OCI-LY3 (cell line): ENCODE results near the gene HRH1.

Source experiments
- H2AFZ ChIP-seq: fragments of 200-600, 300-600 bp; shearing (Covaris generic); 2 replicates; pipeline ENCODE4 v1.6.0; 2014; ENCODE audit warnings: antibody characterized with exemption, low read depth, low read length
- H3K27ac ChIP-seq: fragments of 200-600, 300-600 bp; sonication (generic); 2 replicates; pipeline ENCODE4 v1.5.1; 2014; ENCODE audit warnings: mild to moderate bottlenecking, low read length, moderate library complexity, mixed read lengths
- H3K27me3 ChIP-seq: fragments of 200-600, 300-600 bp; sonication (generic); 2 replicates; pipeline ENCODE4 v1.6.1; 2014; ENCODE audit warnings: low read depth, low read length, mixed read lengths
- H3K36me3 ChIP-seq: fragments of 200-600, 300-600 bp; sonication (generic); replicated peaks from 2 replicates; pipeline ENCODE3; 2014; ENCODE audit warnings: low read depth, low read length, mixed read lengths
- H3K4me1 ChIP-seq: fragments of 300-600, 200-600 bp; sonication (generic); 2 replicates; pipeline ENCODE4 v1.6.1; 2014; ENCODE audit warnings: low read length, mixed read lengths
- H3K4me2 ChIP-seq: fragments of 200-600, 300-600 bp; sonication (generic); 2 replicates; pipeline ENCODE4 v1.6.1; 2014; ENCODE audit warnings: low read length, mixed read lengths
- H3K4me3 ChIP-seq: fragments of 300-600, 200-600 bp; sonication (generic); 2 replicates; pipeline ENCODE4 v1.5.1; 2014; ENCODE audit warnings: antibody characterized with exemption, mild to moderate bottlenecking, low read length, moderate library complexity
- H3K79me2 ChIP-seq: fragments of 300-600, 200-600 bp; shearing (Covaris generic); 2 replicates; pipeline ENCODE4 v1.6.1; 2014; ENCODE audit warnings: mild to moderate bottlenecking, low read length, mixed read lengths
- H3K9ac ChIP-seq: fragments of 300-600, 200-600 bp; shearing (Covaris generic); 2 replicates; pipeline ENCODE4 v1.6.0; 2014; ENCODE audit warnings: mild to moderate bottlenecking, low read length, moderate library complexity
- H3K9me3 ChIP-seq: fragments of 200-600, 300-600 bp; shearing (Covaris generic); 2 replicates; pipeline ENCODE4 v1.6.1; 2014; ENCODE audit warnings: low read length, mixed read lengths; ENCODE audit not compliant: insufficient read depth
- H4K20me1 ChIP-seq: fragments of 200-600, 300-600 bp; sonication (generic); 2 replicates; pipeline ENCODE4 v1.6.1; 2016; ENCODE audit warnings: low read length, mixed read lengths; ENCODE audit not compliant: insufficient read depth
- EZH2phosphoT487 ChIP-seq: fragments of 200-600 bp; shearing (Covaris generic); IDR thresholded peaks from 2 replicates; pipeline ENCODE4 v1.6.1; 2018; ENCODE audit warnings: antibody characterized with exemption, mixed run types, low read depth
- TF ChIP-seq, protein P1 (sequence below): fragments of 200-600, 300-600 bp; sonication (generic); IDR thresholded peaks from 2 replicates; pipeline ENCODE4 v1.5.1; 2014; ENCODE audit warnings: antibody characterized with exemption, low read length, low read depth

HRH1 gene

DNA sequence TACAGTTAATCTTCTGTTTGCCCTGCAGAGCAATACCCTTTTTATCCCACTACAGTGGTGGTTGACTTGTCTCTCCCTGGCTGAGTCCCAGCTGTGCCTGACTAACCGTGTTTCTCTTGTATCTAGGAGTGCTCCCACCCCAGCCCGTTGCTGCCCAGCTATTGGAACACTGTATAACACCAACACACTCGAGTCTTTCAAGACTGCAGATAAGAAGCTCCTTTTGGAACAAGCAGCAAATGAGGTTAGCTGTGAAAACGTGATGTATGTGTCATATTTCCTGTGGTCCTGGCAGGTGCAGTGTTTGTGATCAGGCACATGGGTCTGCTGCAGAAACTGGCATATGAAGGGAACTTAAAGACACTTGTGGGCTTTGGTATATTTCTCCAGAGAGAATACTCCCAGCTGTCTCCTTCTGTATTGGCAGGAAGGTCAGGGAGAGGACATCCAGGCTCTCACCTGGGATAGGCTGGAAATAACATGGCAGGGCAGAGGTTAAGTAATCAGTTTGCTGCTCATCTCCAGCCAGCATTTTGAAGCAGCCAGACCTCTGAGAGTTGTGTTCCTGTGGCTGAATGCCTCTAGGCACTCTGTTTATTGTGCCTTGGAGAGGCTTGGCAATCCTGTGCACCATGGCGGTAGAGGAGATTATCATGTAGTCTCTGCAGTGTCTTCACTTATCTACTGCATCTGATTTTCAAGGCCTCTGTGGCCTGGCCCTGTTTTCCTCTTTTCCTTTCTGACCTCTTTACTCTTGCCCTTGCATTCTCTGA, 152.7 kb downstream of the HRH1 start:
- H3K27ac ChIP-seq: no peak overlapping the region
- H3K4me2 ChIP-seq: no peak overlapping the region
- H3K27me3 ChIP-seq: no peaks in the 10 kb centered on the region
- H3K4me3 ChIP-seq: no peak overlapping the region
- H3K9me3 ChIP-seq: no peaks in the 10 kb centered on the region
- no peaks in the 10 kb centered on the region for H3K4me1 ChIP-seq
- H4K20me1 ChIP-seq: no peaks in the 10 kb centered on the region
- H3K79me2 ChIP-seq: no peaks in the 10 kb centered on the region
- H2AFZ ChIP-seq: no peak overlapping the region
- TF ChIP-seq, protein P1, sequence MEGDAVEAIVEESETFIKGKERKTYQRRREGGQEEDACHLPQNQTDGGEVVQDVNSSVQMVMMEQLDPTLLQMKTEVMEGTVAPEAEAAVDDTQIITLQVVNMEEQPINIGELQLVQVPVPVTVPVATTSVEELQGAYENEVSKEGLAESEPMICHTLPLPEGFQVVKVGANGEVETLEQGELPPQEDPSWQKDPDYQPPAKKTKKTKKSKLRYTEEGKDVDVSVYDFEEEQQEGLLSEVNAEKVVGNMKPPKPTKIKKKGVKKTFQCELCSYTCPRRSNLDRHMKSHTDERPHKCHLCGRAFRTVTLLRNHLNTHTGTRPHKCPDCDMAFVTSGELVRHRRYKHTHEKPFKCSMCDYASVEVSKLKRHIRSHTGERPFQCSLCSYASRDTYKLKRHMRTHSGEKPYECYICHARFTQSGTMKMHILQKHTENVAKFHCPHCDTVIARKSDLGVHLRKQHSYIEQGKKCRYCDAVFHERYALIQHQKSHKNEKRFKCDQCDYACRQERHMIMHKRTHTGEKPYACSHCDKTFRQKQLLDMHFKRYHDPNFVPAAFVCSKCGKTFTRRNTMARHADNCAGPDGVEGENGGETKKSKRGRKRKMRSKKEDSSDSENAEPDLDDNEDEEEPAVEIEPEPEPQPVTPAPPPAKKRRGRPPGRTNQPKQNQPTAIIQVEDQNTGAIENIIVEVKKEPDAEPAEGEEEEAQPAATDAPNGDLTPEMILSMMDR: no peak
- TF ChIP-seq EZH2phosphoT487: no peak
- H3K36me3 ChIP-seq: peaks cover 17% of the 10 kb centered on the region
- H3K9ac ChIP-seq: no peak overlapping the region

- no peaks in the 10 kb centered on the region for H3K4me1 ChIP-seq
- H3K27me3 ChIP-seq: no peaks in the 10 kb centered on the region
- TF ChIP-seq, protein P1: no peak
- TF ChIP-seq EZH2phosphoT487: no peak
- no peaks in the 10 kb centered on the region for H3K9me3 ChIP-seq
- no peak overlapping the region for H3K9ac ChIP-seq
- H2AFZ ChIP-seq: no peak overlapping the region
- no peak overlapping the region for H3K4me3 ChIP-seq
- no peak overlapping the region for H3K4me2 ChIP-seq
- no peaks in the 10 kb centered on the region for H4K20me1 ChIP-seq
- no peak overlapping the region for H3K27ac ChIP-seq
- H3K36me3 ChIP-seq: peaks cover 20% of the 10 kb centered on the region
- H3K79me2 ChIP-seq: no peaks in the 10 kb centered on the region
These were observed 153.6 kb downstream of the HRH1 start for GRCh38 chr3:11307830-11308432.

DNA sequence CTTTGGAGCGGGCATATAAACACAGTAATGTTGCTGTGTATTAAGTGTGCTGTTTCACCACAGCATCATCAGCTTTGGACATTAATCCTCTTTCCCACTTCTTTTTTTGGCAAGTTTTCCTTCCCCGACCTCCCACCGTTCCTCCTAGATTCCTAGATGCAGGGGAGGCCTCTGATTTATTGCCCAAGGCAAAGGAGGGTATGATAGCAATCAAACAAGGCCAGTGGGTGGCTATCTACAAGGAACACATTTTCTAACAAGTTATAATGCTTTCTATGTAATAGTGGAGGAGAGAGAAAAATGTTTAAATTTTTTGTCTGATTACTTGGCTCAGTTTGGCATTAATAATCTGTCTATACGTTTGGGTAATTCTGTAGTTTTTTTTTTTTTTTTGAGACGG, 156.0 kb downstream of the HRH1 start:
- Histone ChIP-seq H3K27me3 (no peaks in the 10 kb centered on the region), H2AFZ (no peak overlapping the region), H3K27ac (no peak overlapping the region), H3K4me1 (no peaks in the 10 kb centered on the region), H3K36me3 (peaks cover 28% of the 10 kb centered on the region), H3K4me3 (no peak overlapping the region), H4K20me1 (no peaks in the 10 kb centered on the region), H3K4me2 (no peak overlapping the region), H3K9me3 (no peaks in the 10 kb centered on the region), H3K9ac (no peak overlapping the region), H3K79me2 (no peaks in the 10 kb centered on the region)
- TF ChIP-seq, protein P1: no peak
- TF ChIP-seq EZH2phosphoT487: no peak

DNA sequence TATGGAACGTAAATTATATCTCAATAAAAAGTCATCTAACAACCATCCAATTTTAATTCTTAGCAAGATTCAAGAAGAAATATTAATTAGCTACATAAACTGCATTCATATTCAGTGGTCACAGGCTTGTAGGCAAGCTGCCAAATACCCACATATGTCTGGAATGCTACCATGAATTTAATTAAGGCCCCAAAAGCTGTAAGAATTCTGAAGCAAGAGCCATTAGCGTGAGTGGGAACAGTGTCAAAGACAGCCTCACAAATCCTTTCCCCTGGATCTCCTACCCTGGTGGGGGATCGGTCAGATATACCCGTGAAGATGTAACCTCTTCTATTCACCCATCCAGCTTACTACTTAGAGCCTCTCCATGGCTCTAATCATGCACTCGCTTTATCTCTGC, 157.9 kb downstream of the HRH1 start:
- Histone ChIP-seq H2AFZ (no peak overlapping the region), H3K9ac (no peak overlapping the region), H3K4me2 (no peak overlapping the region), H3K9me3 (no peaks in the 10 kb centered on the region), H3K4me3 (no peak overlapping the region), H3K27me3 (no peaks in the 10 kb centered on the region), H3K36me3 (peaks cover 29% of the 10 kb centered on the region), H3K4me1 (no peaks in the 10 kb centered on the region), H3K79me2 (no peaks in the 10 kb centered on the region), H4K20me1 (no peaks in the 10 kb centered on the region), H3K27ac (no peak overlapping the region)
- TF ChIP-seq, protein P1: no peak
- no peak for TF ChIP-seq EZH2phosphoT487
